Measurements from ENCODE around the gene THY1.

Gene THY1

DNA sequence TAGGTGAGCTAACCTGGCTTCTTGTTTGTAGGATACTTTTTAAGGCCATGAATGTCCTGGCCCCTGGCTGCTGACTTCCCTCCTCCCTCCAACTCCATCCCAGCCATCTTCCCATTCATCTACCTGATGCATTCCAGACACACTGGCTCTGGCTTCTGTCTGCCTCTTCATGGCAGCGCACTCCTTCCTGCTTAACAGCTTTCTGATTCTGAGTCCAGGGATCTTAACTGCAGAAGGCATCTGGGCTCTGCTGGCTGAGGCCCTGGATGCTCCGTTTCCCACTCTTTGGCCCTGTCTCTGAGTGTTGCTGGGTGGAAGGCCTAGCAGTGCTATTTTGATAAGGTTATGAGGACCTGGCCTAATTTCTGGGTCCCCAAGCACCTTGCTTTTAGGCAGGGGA is 1.8 kb upstream of the THY1 start:
- Histone ChIP-seq H3K4me3 (ENCODE audit: low read depth in 1 of 2, low read length in 2 of 2) (no peak overlapping the region), H3K4me1 (ENCODE audit: control insufficient read depth in 1 of 2, insufficient read depth in 2 of 2, low read length in 2 of 2) (peaks cover 0 to 23% of the 10 kb centered on the region in 2 donors), H3K9me3 (ENCODE audit: control insufficient read depth in 1 of 2, low read length in 2 of 2) (no peaks in the 10 kb centered on the region), H3K36me3 (ENCODE audit: control insufficient read depth in 1 of 2, insufficient read depth in 2 of 2, low read length in 2 of 2) (no peaks in the 10 kb centered on the region), H3K27me3 (ENCODE audit: low read depth, low read length) (peaks cover 9% of the 10 kb centered on the region), H3K27ac (ENCODE audit: low read length) (no peak overlapping the region)

DNA sequence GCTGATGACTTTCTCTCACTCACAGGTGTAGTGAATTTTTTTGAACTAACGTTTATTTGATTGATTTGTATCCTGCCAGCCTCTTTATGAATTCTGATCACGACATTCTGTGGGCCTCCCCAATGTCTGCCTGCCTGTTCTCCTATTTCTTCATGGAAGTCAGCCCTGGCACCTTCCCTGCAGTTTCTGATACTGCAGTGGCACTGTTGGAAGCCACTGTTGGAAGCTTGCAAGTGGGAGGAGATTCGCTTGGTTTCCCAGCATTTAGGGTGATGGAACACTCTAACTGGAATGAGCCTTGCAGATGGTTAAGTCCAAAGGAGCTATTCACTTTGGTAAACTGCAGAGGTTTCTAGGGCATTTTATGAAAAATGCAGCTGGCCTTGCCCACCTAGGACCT is 1.3 kb upstream of the THY1 start:
- Histone ChIP-seq H3K27ac (ENCODE audit: low read length) (no peak overlapping the region), H3K27me3 (ENCODE audit: low read depth, low read length) (peaks cover 9% of the 10 kb centered on the region)

DNA sequence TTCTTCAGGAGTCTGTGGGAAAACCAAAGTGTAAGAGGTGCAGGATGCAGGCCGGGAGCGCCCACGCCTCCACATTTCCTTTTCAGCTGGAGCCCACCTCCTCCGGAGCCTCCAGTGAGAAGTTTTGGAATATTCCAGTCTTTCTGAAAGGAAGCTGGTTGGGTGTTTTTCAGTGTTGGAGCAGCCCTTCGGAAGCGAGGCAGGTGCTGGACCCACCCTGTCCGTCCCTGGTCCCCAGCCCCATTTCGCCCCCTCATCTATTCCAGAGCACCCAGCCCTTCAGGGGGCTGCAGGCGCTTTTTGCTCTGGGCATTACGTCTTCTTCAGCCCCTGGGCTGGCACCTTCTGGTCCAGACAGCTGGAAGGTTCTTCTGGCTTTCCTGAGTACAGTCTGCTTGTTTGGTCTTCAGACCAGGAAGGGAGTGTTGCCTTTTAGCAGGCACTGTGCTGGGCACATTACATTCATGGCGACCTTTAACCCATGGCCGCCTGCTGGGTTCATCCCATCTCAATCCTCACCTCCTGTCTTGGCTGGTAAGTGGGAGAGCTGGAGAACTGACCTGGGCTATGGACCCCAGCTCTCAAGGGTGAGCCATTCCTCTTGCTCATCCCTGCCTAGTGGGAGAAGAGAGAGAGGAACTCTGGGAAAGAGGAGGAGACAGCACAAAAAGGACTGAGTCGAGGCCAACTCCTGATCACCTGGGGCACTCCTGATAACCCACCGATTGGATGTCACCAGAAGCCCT is 710 bp upstream of the THY1 start:
- Histone ChIP-seq H3K4me1 (ENCODE audit: control insufficient read depth in 1 of 2, insufficient read depth in 2 of 2, low read length in 2 of 2) (peaks cover 0 to 23% of the 10 kb centered on the region in 2 donors), H3K27ac (ENCODE audit: low read length) (no peak overlapping the region), H3K4me3 (ENCODE audit: low read depth in 1 of 2, low read length in 2 of 2) (peak overlapping the region in 1 of 2 donors; percentile 84)

More for the DNA sequence above, 1.3 kb upstream of the THY1 start:
- Histone ChIP-seq H3K4me1 (ENCODE audit: control insufficient read depth in 1 of 2, insufficient read depth in 2 of 2, low read length in 2 of 2) (peaks cover 0 to 23% of the 10 kb centered on the region in 2 donors), H3K36me3 (ENCODE audit: control insufficient read depth in 1 of 2, insufficient read depth in 2 of 2, low read length in 2 of 2) (peaks cover 0 to 3% of the 10 kb centered on the region in 2 donors), H3K9me3 (ENCODE audit: control insufficient read depth in 1 of 2, low read length in 2 of 2) (no peaks in the 10 kb centered on the region), H3K4me3 (ENCODE audit: low read depth in 1 of 2, low read length in 2 of 2) (no peak overlapping the region)

DNA sequence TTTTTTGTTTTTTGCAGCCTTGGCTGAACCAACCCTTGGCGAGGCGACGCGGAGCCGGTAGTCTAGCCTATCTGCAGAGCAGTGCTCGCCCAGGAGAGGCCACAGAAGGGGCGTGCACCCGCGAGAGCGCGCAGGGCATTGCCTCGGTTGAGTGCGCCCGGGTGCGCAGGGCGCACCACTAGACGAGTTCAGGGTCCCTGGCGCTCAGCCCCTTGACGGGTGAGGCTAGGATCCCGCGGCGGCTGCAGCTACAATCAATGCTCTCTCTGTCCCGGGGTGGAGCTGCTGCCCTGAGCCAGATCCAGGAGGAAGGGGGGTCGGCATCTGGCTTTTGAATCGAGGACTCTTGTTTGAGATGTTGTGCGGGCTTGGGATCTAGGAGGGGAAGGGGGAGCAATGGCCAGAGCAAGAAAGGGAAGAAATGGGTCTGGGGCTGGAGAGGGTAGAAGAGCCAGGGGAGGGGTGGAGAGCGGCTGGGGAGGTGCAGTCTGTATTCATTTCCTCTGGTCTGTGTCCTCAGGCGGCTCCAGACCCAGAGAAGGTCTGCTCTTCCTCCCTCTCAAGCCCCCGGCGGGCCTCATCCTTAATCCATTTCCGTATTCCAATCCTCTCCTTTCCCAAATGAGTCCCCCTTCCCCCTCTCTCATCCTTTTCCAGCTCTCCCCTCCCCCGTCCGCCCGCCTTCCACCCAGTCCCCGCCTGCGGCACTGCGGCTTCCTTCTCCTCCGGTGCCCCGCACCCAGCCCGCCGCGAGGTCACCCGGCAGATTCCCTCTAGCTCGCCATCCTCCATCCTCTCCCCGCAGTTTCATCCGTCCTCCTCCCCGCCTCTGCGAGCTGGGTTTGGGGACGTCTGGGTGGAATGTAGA is 797 bp downstream of the THY1 start:
- peak overlapping the region; percentile 31 for H3K27ac ChIP-seq (ENCODE audit: low read length)
- no peaks in the 10 kb centered on the region for H3K9me3 ChIP-seq (ENCODE audit: control insufficient read depth in 1 of 2, low read length in 2 of 2)
- H3K36me3 ChIP-seq (ENCODE audit: control insufficient read depth in 1 of 2, insufficient read depth in 2 of 2, low read length in 2 of 2): peaks cover 3 to 8% of the 10 kb centered on the region in 2 donors
- peaks cover 0 to 23% of the 10 kb centered on the region in 2 donors for H3K4me1 ChIP-seq (ENCODE audit: control insufficient read depth in 1 of 2, insufficient read depth in 2 of 2, low read length in 2 of 2)
- H3K27me3 ChIP-seq (ENCODE audit: low read depth, low read length): peaks cover 9% of the 10 kb centered on the region
- peak overlapping the region; percentile 49 to 84 for H3K4me3 ChIP-seq (ENCODE audit: low read depth in 1 of 2, low read length in 2 of 2)

More for the DNA sequence above, 710 bp upstream of the THY1 start:
- Histone ChIP-seq H3K27me3 (ENCODE audit: low read depth, low read length) (peaks cover 9% of the 10 kb centered on the region), H3K9me3 (ENCODE audit: control insufficient read depth in 1 of 2, low read length in 2 of 2) (no peaks in the 10 kb centered on the region), H3K36me3 (ENCODE audit: control insufficient read depth in 1 of 2, insufficient read depth in 2 of 2, low read length in 2 of 2) (peaks cover 3 to 8% of the 10 kb centered on the region in 2 donors)

DNA sequence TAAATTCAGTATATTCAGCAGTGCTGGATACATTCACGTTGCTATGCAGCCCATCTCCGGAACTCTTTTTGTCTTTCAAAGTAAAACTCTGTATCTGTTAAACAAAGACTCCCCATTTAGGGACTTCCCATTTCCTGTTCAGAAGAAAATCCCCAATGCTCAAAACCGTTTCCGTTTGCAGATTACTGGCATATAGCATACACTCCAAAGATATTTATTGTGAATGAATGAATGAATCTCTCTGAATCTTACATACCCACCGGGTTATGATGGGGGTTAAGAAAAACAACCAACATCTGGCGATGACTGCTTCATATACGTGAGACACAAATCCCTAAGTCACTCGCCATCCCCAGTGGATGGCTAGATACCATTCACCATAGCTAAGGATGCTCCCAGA is 1.6 kb downstream of the THY1 start:
- Histone ChIP-seq H3K9me3 (ENCODE audit: control insufficient read depth in 1 of 2, low read length in 2 of 2) (no peaks in the 10 kb centered on the region), H3K4me1 (ENCODE audit: control insufficient read depth in 1 of 2, insufficient read depth in 2 of 2, low read length in 2 of 2) (peaks cover 0 to 23% of the 10 kb centered on the region in 2 donors), H3K27ac (ENCODE audit: low read length) (no peak overlapping the region), H3K27me3 (ENCODE audit: low read depth, low read length) (peaks cover 9% of the 10 kb centered on the region), H3K36me3 (ENCODE audit: control insufficient read depth in 1 of 2, insufficient read depth in 2 of 2, low read length in 2 of 2) (peaks cover 3 to 8% of the 10 kb centered on the region in 2 donors), H3K4me3 (ENCODE audit: low read depth in 1 of 2, low read length in 2 of 2) (peak overlapping the region; percentile 49 to 84)

DNA sequence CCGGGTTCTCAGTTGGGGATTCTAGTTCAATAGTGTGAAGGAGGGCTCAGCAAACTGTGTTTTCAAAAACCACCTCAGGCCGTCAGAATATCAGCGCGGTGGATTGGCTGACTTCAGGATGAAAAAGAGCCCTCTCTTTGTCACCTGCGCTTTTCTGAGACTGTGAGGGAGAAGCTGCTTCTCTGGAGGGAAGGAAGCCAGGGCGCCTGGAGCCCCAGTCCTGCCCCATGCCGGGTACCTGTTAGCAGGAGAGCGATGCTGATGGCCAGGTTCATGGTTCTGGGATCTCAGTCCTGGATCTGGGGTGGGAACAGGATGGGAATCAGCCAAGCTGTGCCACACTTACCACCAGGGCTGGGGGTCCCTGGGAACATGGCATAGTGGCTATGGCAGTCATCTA is 2.3 kb downstream of the THY1 start:
- Histone ChIP-seq H3K27ac (ENCODE audit: low read length) (no peak overlapping the region), H3K9me3 (ENCODE audit: control insufficient read depth in 1 of 2, low read length in 2 of 2) (no peaks in the 10 kb centered on the region), H3K27me3 (ENCODE audit: low read depth, low read length) (peaks cover 9% of the 10 kb centered on the region), H3K36me3 (ENCODE audit: control insufficient read depth in 1 of 2, insufficient read depth in 2 of 2, low read length in 2 of 2) (peaks cover 3 to 8% of the 10 kb centered on the region in 2 donors), H3K4me1 (ENCODE audit: control insufficient read depth in 1 of 2, insufficient read depth in 2 of 2, low read length in 2 of 2) (peaks cover 0 to 23% of the 10 kb centered on the region in 2 donors), H3K4me3 (ENCODE audit: low read depth in 1 of 2, low read length in 2 of 2) (peak overlapping the region in 1 of 2 donors; percentile 84)

DNA sequence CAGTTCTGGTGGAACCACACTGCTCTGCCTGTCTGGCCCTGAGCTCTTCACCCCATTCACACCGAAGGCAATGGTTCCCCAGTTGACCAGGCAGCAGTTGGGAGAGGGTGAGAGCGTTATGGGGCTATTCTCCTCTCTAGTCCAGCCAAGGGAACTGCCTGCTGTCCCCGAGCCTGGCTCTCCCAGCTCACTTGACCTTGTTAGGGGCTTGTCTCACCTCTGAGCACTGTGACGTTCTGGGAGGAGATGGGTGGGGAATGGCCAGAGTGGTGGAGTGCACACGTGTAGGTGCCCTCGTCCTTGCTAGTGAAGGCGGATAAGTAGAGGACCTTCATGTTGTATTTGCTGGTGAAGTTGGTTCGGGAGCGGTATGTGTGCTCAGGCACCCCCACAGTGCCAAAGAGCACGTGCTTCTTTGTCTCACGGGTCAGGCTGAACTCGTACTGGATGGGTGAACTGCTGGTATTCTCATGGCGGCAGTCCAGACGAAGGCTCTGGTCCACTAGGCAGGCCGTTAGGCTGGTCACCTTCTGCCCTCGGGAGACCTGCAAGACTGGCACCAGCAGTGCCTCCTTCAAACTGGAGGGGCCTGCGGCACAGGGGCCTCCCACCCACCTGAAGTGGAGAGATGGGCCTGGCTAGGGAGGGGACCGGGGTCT is 3.0 kb downstream of the THY1 start:
- no peaks in the 10 kb centered on the region for H3K9me3 ChIP-seq (ENCODE audit: control insufficient read depth in 1 of 2, low read length in 2 of 2)
- H3K4me3 ChIP-seq (ENCODE audit: low read depth in 1 of 2, low read length in 2 of 2): peak overlapping the region in 1 of 2 donors; percentile 84
- peaks cover 0 to 23% of the 10 kb centered on the region in 2 donors for H3K4me1 ChIP-seq (ENCODE audit: control insufficient read depth in 1 of 2, insufficient read depth in 2 of 2, low read length in 2 of 2)
- H3K36me3 ChIP-seq (ENCODE audit: control insufficient read depth in 1 of 2, insufficient read depth in 2 of 2, low read length in 2 of 2): peaks cover 3 to 8% of the 10 kb centered on the region in 2 donors
- peaks cover 9% of the 10 kb centered on the region for H3K27me3 ChIP-seq (ENCODE audit: low read depth, low read length)
- H3K27ac ChIP-seq (ENCODE audit: low read length): no peak overlapping the region

DNA sequence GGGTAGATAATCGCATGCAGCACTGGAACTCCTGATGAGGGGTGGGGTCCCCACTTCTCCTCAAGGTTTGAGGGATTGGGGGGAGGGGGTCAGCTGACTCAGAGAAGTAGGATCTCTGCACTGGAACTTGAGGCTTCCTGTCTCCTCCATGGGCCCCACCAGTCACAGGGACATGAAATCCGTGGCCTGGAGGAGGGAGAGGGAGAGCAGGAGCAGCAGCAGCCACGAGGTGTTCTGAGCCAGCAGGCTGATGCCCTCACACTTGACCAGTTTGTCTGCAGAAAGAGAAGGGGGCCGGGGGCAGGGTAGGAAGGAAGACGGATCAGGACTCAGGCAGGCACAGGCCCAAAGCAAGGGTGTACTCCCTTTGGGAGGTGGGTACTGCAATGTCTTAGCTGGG is 3.7 kb downstream of the THY1 start:
- H3K27ac ChIP-seq (ENCODE audit: low read length): no peak overlapping the region

DNA sequence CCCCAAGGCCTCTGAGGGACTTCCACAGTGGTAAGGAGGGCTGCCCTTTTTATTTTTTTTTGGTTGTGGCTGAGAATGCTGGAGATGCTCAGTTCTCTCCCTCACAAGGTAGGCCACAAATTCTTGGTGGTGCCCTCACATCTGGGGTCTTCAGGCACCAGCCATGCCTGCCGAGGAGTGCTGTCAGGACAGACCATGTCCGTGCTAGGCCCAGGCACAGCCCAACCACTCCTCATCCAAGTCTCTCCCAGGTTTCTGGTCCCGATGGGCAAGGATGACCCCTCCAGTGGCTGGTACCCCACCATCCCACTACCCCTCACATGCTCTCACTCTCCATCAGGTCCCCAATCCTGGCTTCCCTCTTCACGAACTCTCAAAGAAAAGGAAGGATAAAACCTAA is 4.2 kb downstream of the THY1 start:
- no peak overlapping the region for H3K27ac ChIP-seq (ENCODE audit: low read length)
- no peaks in the 10 kb centered on the region for H3K9me3 ChIP-seq (ENCODE audit: control insufficient read depth in 1 of 2, low read length in 2 of 2)
- H3K27me3 ChIP-seq (ENCODE audit: low read depth, low read length): peaks cover 7% of the 10 kb centered on the region
- peaks cover 0 to 23% of the 10 kb centered on the region in 2 donors for H3K4me1 ChIP-seq (ENCODE audit: control insufficient read depth in 1 of 2, insufficient read depth in 2 of 2, low read length in 2 of 2)
- H3K4me3 ChIP-seq (ENCODE audit: low read depth in 1 of 2, low read length in 2 of 2): no peak overlapping the region
- H3K36me3 ChIP-seq (ENCODE audit: control insufficient read depth in 1 of 2, insufficient read depth in 2 of 2, low read length in 2 of 2): peaks cover 3 to 8% of the 10 kb centered on the region in 2 donors

More for the DNA sequence above, 3.7 kb downstream of the THY1 start:
- H3K4me1 ChIP-seq (ENCODE audit: control insufficient read depth in 1 of 2, insufficient read depth in 2 of 2, low read length in 2 of 2): peaks cover 0 to 23% of the 10 kb centered on the region in 2 donors
- H3K36me3 ChIP-seq (ENCODE audit: control insufficient read depth in 1 of 2, insufficient read depth in 2 of 2, low read length in 2 of 2): peaks cover 3 to 8% of the 10 kb centered on the region in 2 donors
- H3K9me3 ChIP-seq (ENCODE audit: control insufficient read depth in 1 of 2, low read length in 2 of 2): no peaks in the 10 kb centered on the region
- no peak overlapping the region for H3K4me3 ChIP-seq (ENCODE audit: low read depth in 1 of 2, low read length in 2 of 2)
- peaks cover 9% of the 10 kb centered on the region for H3K27me3 ChIP-seq (ENCODE audit: low read depth, low read length)

DNA sequence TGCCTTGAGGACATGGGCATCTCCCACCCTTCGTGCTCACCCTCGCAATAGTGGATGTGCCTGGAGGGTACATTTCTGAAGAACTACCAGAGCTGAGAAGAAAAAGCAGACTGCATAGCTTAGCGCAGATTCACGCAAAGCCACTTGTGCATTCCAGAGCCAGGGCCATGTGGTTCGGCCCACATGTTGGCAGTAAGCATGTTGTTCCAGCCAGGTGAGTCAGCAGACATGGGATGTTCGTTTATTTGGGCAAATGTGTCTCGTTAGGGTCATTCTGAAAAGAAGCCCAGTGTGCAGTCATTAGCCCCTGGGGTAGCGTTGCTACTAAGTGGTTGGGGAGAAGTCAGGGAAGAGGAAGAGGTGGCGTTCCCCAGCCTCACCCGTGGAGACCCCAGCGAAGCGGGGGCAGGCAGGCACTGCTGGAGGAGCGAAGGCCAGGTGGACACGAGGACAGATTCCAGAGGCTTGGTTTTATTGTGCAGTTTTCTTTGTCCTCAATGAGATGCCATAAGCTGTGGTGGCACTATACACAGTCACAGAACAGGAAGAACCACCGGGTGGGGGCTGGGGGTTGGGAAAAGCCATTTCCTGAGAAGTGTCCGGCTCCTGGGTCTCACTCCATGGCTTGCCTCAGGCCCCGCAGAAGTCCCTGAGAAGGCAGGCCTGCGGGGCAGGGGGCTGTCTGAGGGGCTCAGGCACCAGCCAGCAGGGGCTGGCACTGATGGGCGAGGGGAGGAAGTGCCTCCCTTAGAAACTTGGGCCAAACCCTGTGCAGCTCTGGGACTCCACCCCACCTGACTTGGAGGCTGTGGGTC is 5.0 kb downstream of the THY1 start:
- Histone ChIP-seq H3K4me3 (ENCODE audit: low read depth in 1 of 2, low read length in 2 of 2) (no peak overlapping the region), H3K4me1 (ENCODE audit: control insufficient read depth in 1 of 2, insufficient read depth in 2 of 2, low read length in 2 of 2) (peaks cover 0 to 16% of the 10 kb centered on the region in 2 donors), H3K27me3 (ENCODE audit: low read depth, low read length) (peaks cover 5% of the 10 kb centered on the region), H3K36me3 (ENCODE audit: control insufficient read depth in 1 of 2, insufficient read depth in 2 of 2, low read length in 2 of 2) (peaks cover 3 to 8% of the 10 kb centered on the region in 2 donors), H3K9me3 (ENCODE audit: control insufficient read depth in 1 of 2, low read length in 2 of 2) (no peaks in the 10 kb centered on the region), H3K27ac (ENCODE audit: low read length) (no peak overlapping the region)
